MCF 10A (cell line): ENCODE results near the gene CACNB2. TPM values are rescaled to one million over a fixed set of nuclear protein-coding genes. Genes with fewer than 3 reads are reported as not detected.

Source experiments
- BruUV-seq: library from RNA; stranded (reverse); fragments of 400-500 nt; replicated peaks from 2 replicates; lab custom pipeline; 2021; lab: Mats Ljungman, UMichigan
- CTCF ChIA-PET: fragments of 300-600 bp; sonication (Branson Sonifier 250); formaldehyde crosslinking; extraction: SDS; loops from one replicate; lab custom pipeline; 2021; ENCODE audit warnings: antibody characterized with exemption, inconsistent platforms; lab: Yijun Ruan, JAX
- POLR2A ChIA-PET: fragments of 300-600, 350-650 bp; sonication (Branson Sonifier 250); formaldehyde crosslinking; extraction: SDS; loops from one replicate; lab custom pipeline; 2020; ENCODE audit warnings: antibody characterized with exemption, inconsistent platforms; lab: Yijun Ruan, JAX
- DNase-seq: peaks from one replicate; pipeline ENCODE4 v3.0.0-alpha.2; 2018; ENCODE audit not compliant: unreplicated experiment
- H3K27ac Mint-ChIP-seq: one replicate; pipeline ENCODE4 v1.8.0; 2022; ENCODE audit warnings: mild to moderate bottlenecking, low read depth, mixed read lengths; ENCODE audit not compliant: unreplicated experiment
- H3K27me3 Mint-ChIP-seq: one replicate; pipeline ENCODE4 v1.8.0; 2022; ENCODE audit warnings: mixed read lengths; ENCODE audit not compliant: insufficient read depth, unreplicated experiment
- H3K36me3 Mint-ChIP-seq: one replicate; pipeline ENCODE4 v1.8.0; 2022; ENCODE audit warnings: mild to moderate bottlenecking, moderate library complexity, mixed read lengths; ENCODE audit not compliant: insufficient read depth, unreplicated experiment
- H3K4me1 Mint-ChIP-seq: one replicate; pipeline ENCODE4 v1.8.0; 2022; ENCODE audit warnings: mixed read lengths; ENCODE audit not compliant: insufficient read depth, unreplicated experiment
- H3K4me3 Mint-ChIP-seq: one replicate; pipeline ENCODE4 v1.8.0; 2022; ENCODE audit warnings: mild to moderate bottlenecking, moderate library complexity, mixed read lengths; ENCODE audit not compliant: unreplicated experiment
- H3K9me3 Mint-ChIP-seq: one replicate; pipeline ENCODE4 v1.8.0; 2022; ENCODE audit warnings: mixed read lengths; ENCODE audit not compliant: unreplicated experiment
- CTCF ChIP-seq: fragments of 200-600 bp; IDR thresholded peaks from one replicate; pipeline ENCODE4 v1.8.0; 2022; ENCODE audit warnings: antibody characterized with exemption, mild to moderate bottlenecking; ENCODE audit not compliant: unreplicated experiment
- intact Hi-C: fragments of 100-400 bp; cut with micrococcal nuclease; formaldehyde crosslinking; loops from 2 replicates; pipeline ENCODE4 v1.14.1; 2022
- total RNA-seq: library from RNA; stranded (reverse); gene quantifications from 2 replicates; pipeline ENCODE4 v1.2.3, GENCODE V29; 2022

CACNB2 gene
- total RNA-seq, 1 experiment from 2014 or later: 3.3 TPM

GRCh38 chr10:18328941-18329340 lies 188.7 kb downstream of the CACNB2 start:
- intact Hi-C loops: no loop called here
- ChIA-PET CTCF (no interaction called here), POLR2A (no interaction called here)
- no peak for TF ChIP-seq CTCF
- Mint-ChIP-seq H3K4me1 (peaks cover 8% of the 10 kb centered on the region), H3K4me3 (no peak overlapping the region), H3K27ac (no peak overlapping the region), H3K27me3 (no peaks in the 10 kb centered on the region), H3K9me3 (no peaks in the 10 kb centered on the region), H3K36me3 (no peaks in the 10 kb centered on the region)
- DNase-seq: no peak
- BruUV-seq: no TSS peak

- no peak overlapping the region for H3K27ac Mint-ChIP-seq
- peak; percentile 75 for DNase-seq
- no TSS peak for BruUV-seq
- no peaks in the 10 kb centered on the region for H3K27me3 Mint-ChIP-seq
- intact Hi-C loops: no loop called here
- TF ChIP-seq CTCF: no peak
- CTCF ChIA-PET: interaction anchor here (0.8 kb wide), 1 partner anchor 20 kb away, joined by 3 read pairs; no protein-coding TSS in a partner anchor
- H3K36me3 Mint-ChIP-seq: no peaks in the 10 kb centered on the region
- no peak overlapping the region for H3K4me3 Mint-ChIP-seq
- H3K4me1 Mint-ChIP-seq: peaks cover 8% of the 10 kb centered on the region
- no peaks in the 10 kb centered on the region for H3K9me3 Mint-ChIP-seq
- POLR2A ChIA-PET: no interaction called here
Measured at GRCh38 chr10:18332048-18332447, 191.8 kb downstream of the CACNB2 start.

GRCh38 chr10:18332484-18332883 lies 192.3 kb downstream of the CACNB2 start:
- H3K36me3 Mint-ChIP-seq: no peaks in the 10 kb centered on the region

GRCh38 chr10:18333621-18334020 lies 193.4 kb downstream of the CACNB2 start:
- intact Hi-C loops: no loop called here
- POLR2A ChIA-PET: no interaction called here
- no TSS peak for BruUV-seq
- peaks cover 8% of the 10 kb centered on the region for H3K4me1 Mint-ChIP-seq
- no peaks in the 10 kb centered on the region for H3K27me3 Mint-ChIP-seq
- H3K36me3 Mint-ChIP-seq: no peaks in the 10 kb centered on the region
- TF ChIP-seq CTCF: no peak
- no peak overlapping the region for H3K27ac Mint-ChIP-seq
- H3K4me3 Mint-ChIP-seq: no peak overlapping the region
- DNase-seq: no peak
- CTCF ChIA-PET: interaction anchor here (0.6 kb wide), 1 partner anchor 132 kb away, joined by 3 read pairs; no protein-coding TSS in a partner anchor
- H3K9me3 Mint-ChIP-seq: no peaks in the 10 kb centered on the region

More at GRCh38 chr10:18332484-18332883, 192.3 kb downstream of the CACNB2 start:
- DNase-seq: no peak
- CTCF ChIA-PET: interaction anchor here (0.7 to 0.8 kb wide), 2 partner anchors 20 to 21 kb away, joined by 3 read pairs; no protein-coding TSS in a partner anchor
- intact Hi-C loops: no loop called here
- no peak overlapping the region for H3K4me3 Mint-ChIP-seq
- TF ChIP-seq CTCF: no peak
- no peaks in the 10 kb centered on the region for H3K9me3 Mint-ChIP-seq
- no TSS peak for BruUV-seq
- no peaks in the 10 kb centered on the region for H3K27me3 Mint-ChIP-seq
- no peak overlapping the region for H3K27ac Mint-ChIP-seq
- peaks cover 8% of the 10 kb centered on the region for H3K4me1 Mint-ChIP-seq
- POLR2A ChIA-PET: no interaction called here
